ENCODE measurements around the gene MRPS10.

Gene MRPS10

GRCh38 chr6:42217519-42218367 is at the start of gene MRPS10:
TSS of gene MRPS10 (minus strand) at chr6:42217861. CDS start at chr6:42217849, 12 bp downstream.
- peak within 1 kb of the TSS; percentile 69 for H3K27ac ChIP-seq (ENCODE audit: low read depth, low read length)
- peaks cover 6% of the 10 kb centered on the region; the same call in 1 of the 2 replicates for H3K36me3 ChIP-seq (ENCODE audit: insufficient read depth, low read length)
- H2AFZ ChIP-seq (ENCODE audit: low read length, unreplicated experiment): peak within 1 kb of the TSS; percentile 93
- peaks cover 18% of the 10 kb centered on the region for H3K79me2 ChIP-seq (ENCODE audit: control insufficient read depth, insufficient read depth, low read length, unreplicated experiment)
- H3K27me3 ChIP-seq (ENCODE audit: insufficient read depth, low read length): no peaks in the 10 kb centered on the region
- peak within 1 kb of the TSS; percentile 78 for H3K4me3 ChIP-seq (ENCODE audit: low read depth, low read length)
- H3K4me1 ChIP-seq (ENCODE audit: control insufficient read depth, insufficient read depth, low read length, unreplicated experiment): peaks cover 14% of the 10 kb centered on the region

GRCh38 chr6:42266538-42266937 is 48.9 kb upstream of the MRPS10 start:
- Histone ChIP-seq H3K27ac (ENCODE audit: low read depth, low read length) (no peak overlapping the region), H3K4me1 (ENCODE audit: control insufficient read depth, insufficient read depth, low read length, unreplicated experiment) (no peaks in the 10 kb centered on the region), H3K27me3 (ENCODE audit: insufficient read depth, low read length) (no peaks in the 10 kb centered on the region)

GRCh38 chr6:42264852-42265390 is 47.3 kb upstream of the MRPS10 start:
- H3K4me3 ChIP-seq (ENCODE audit: low read depth, low read length): no peak overlapping the region
- no peak overlapping the region for H3K27ac ChIP-seq (ENCODE audit: low read depth, low read length)
- no peaks in the 10 kb centered on the region for H3K79me2 ChIP-seq (ENCODE audit: control insufficient read depth, insufficient read depth, low read length, unreplicated experiment)
- H3K36me3 ChIP-seq (ENCODE audit: insufficient read depth, low read length): no peaks in the 10 kb centered on the region
- H3K27me3 ChIP-seq (ENCODE audit: insufficient read depth, low read length): no peaks in the 10 kb centered on the region
- H3K4me1 ChIP-seq (ENCODE audit: control insufficient read depth, insufficient read depth, low read length, unreplicated experiment): peaks cover 11% of the 10 kb centered on the region
- no peak overlapping the region for H2AFZ ChIP-seq (ENCODE audit: low read length, unreplicated experiment)

More at GRCh38 chr6:42266538-42266937, 48.9 kb upstream of the MRPS10 start:
- Histone ChIP-seq H3K36me3 (ENCODE audit: insufficient read depth, low read length) (no peaks in the 10 kb centered on the region), H3K79me2 (ENCODE audit: control insufficient read depth, insufficient read depth, low read length, unreplicated experiment) (no peaks in the 10 kb centered on the region), H3K4me3 (ENCODE audit: low read depth, low read length) (no peak overlapping the region), H2AFZ (ENCODE audit: low read length, unreplicated experiment) (no peak overlapping the region)

GRCh38 chr6:42264162-42264851 is 46.6 kb upstream of the MRPS10 start:
- Histone ChIP-seq H3K4me1 (ENCODE audit: control insufficient read depth, insufficient read depth, low read length, unreplicated experiment) (peaks cover 11% of the 10 kb centered on the region), H3K4me3 (ENCODE audit: low read depth, low read length) (no peak overlapping the region), H3K36me3 (ENCODE audit: insufficient read depth, low read length) (no peaks in the 10 kb centered on the region), H3K79me2 (ENCODE audit: control insufficient read depth, insufficient read depth, low read length, unreplicated experiment) (no peaks in the 10 kb centered on the region), H2AFZ (ENCODE audit: low read length, unreplicated experiment) (no peak overlapping the region), H3K27ac (ENCODE audit: low read depth, low read length) (no peak overlapping the region), H3K27me3 (ENCODE audit: insufficient read depth, low read length) (no peaks in the 10 kb centered on the region)

GRCh38 chr6:42263165-42263728 is 45.6 kb upstream of the MRPS10 start:
- H3K4me1 ChIP-seq (ENCODE audit: control insufficient read depth, insufficient read depth, low read length, unreplicated experiment): peaks cover 11% of the 10 kb centered on the region
- no peak overlapping the region for H3K4me3 ChIP-seq (ENCODE audit: low read depth, low read length)
- H2AFZ ChIP-seq (ENCODE audit: low read length, unreplicated experiment): no peak overlapping the region
- no peaks in the 10 kb centered on the region for H3K27me3 ChIP-seq (ENCODE audit: insufficient read depth, low read length)
- H3K36me3 ChIP-seq (ENCODE audit: insufficient read depth, low read length): no peaks in the 10 kb centered on the region
- no peaks in the 10 kb centered on the region for H3K79me2 ChIP-seq (ENCODE audit: control insufficient read depth, insufficient read depth, low read length, unreplicated experiment)
- H3K27ac ChIP-seq (ENCODE audit: low read depth, low read length): no peak overlapping the region

GRCh38 chr6:42260972-42261371 is 43.3 kb upstream of the MRPS10 start:
- Histone ChIP-seq H3K4me3 (ENCODE audit: low read depth, low read length) (no peak overlapping the region), H2AFZ (ENCODE audit: low read length, unreplicated experiment) (no peak overlapping the region), H3K4me1 (ENCODE audit: control insufficient read depth, insufficient read depth, low read length, unreplicated experiment) (peaks cover 11% of the 10 kb centered on the region), H3K27me3 (ENCODE audit: insufficient read depth, low read length) (no peaks in the 10 kb centered on the region), H3K79me2 (ENCODE audit: control insufficient read depth, insufficient read depth, low read length, unreplicated experiment) (no peaks in the 10 kb centered on the region), H3K27ac (ENCODE audit: low read depth, low read length) (no peak overlapping the region), H3K36me3 (ENCODE audit: insufficient read depth, low read length) (no peaks in the 10 kb centered on the region; the same call in 1 of the 2 replicates)

GRCh38 chr6:42260396-42260888 is 42.8 kb upstream of the MRPS10 start:
- H3K27me3 ChIP-seq (ENCODE audit: insufficient read depth, low read length): no peaks in the 10 kb centered on the region
- H2AFZ ChIP-seq (ENCODE audit: low read length, unreplicated experiment): no peak overlapping the region
- H3K4me1 ChIP-seq (ENCODE audit: control insufficient read depth, insufficient read depth, low read length, unreplicated experiment): peaks cover 11% of the 10 kb centered on the region
- H3K4me3 ChIP-seq (ENCODE audit: low read depth, low read length): no peak overlapping the region
- no peaks in the 10 kb centered on the region for H3K79me2 ChIP-seq (ENCODE audit: control insufficient read depth, insufficient read depth, low read length, unreplicated experiment)
- no peaks in the 10 kb centered on the region; the same call in 1 of the 2 replicates for H3K36me3 ChIP-seq (ENCODE audit: insufficient read depth, low read length)
- H3K27ac ChIP-seq (ENCODE audit: low read depth, low read length): no peak overlapping the region

GRCh38 chr6:42259841-42260395 is 42.3 kb upstream of the MRPS10 start:
- Histone ChIP-seq H3K27ac (ENCODE audit: low read depth, low read length) (no peak overlapping the region), H3K4me1 (ENCODE audit: control insufficient read depth, insufficient read depth, low read length, unreplicated experiment) (peaks cover 11% of the 10 kb centered on the region), H3K79me2 (ENCODE audit: control insufficient read depth, insufficient read depth, low read length, unreplicated experiment) (no peaks in the 10 kb centered on the region), H3K36me3 (ENCODE audit: insufficient read depth, low read length) (peaks cover 3% of the 10 kb centered on the region; the same call in 1 of the 2 replicates), H2AFZ (ENCODE audit: low read length, unreplicated experiment) (no peak overlapping the region), H3K27me3 (ENCODE audit: insufficient read depth, low read length) (no peaks in the 10 kb centered on the region), H3K4me3 (ENCODE audit: low read depth, low read length) (no peak overlapping the region)

- Histone ChIP-seq H3K36me3 (ENCODE audit: insufficient read depth, low read length) (peaks cover 6% of the 10 kb centered on the region; the same call in 1 of the 2 replicates), H3K4me1 (ENCODE audit: control insufficient read depth, insufficient read depth, low read length, unreplicated experiment) (peaks cover 11% of the 10 kb centered on the region)
Measured at GRCh38 chr6:42259286-42259685, 41.6 kb upstream of the MRPS10 start.

GRCh38 chr6:42257614-42258013 is 40.0 kb upstream of the MRPS10 start:
- H2AFZ ChIP-seq (ENCODE audit: low read length, unreplicated experiment): no peak overlapping the region
- peaks cover 13% of the 10 kb centered on the region for H3K4me1 ChIP-seq (ENCODE audit: control insufficient read depth, insufficient read depth, low read length, unreplicated experiment)
- H3K27me3 ChIP-seq (ENCODE audit: insufficient read depth, low read length): no peaks in the 10 kb centered on the region
- H3K36me3 ChIP-seq (ENCODE audit: insufficient read depth, low read length): peaks cover 15% of the 10 kb centered on the region; the same call in 1 of the 2 replicates
- no peak overlapping the region for H3K27ac ChIP-seq (ENCODE audit: low read depth, low read length)
- no peaks in the 10 kb centered on the region for H3K79me2 ChIP-seq (ENCODE audit: control insufficient read depth, insufficient read depth, low read length, unreplicated experiment)
- H3K4me3 ChIP-seq (ENCODE audit: low read depth, low read length): no peak overlapping the region

More at GRCh38 chr6:42259286-42259685, 41.6 kb upstream of the MRPS10 start:
- Histone ChIP-seq H2AFZ (ENCODE audit: low read length, unreplicated experiment) (no peak overlapping the region), H3K27ac (ENCODE audit: low read depth, low read length) (no peak overlapping the region), H3K79me2 (ENCODE audit: control insufficient read depth, insufficient read depth, low read length, unreplicated experiment) (no peaks in the 10 kb centered on the region), H3K4me3 (ENCODE audit: low read depth, low read length) (no peak overlapping the region), H3K27me3 (ENCODE audit: insufficient read depth, low read length) (no peaks in the 10 kb centered on the region)
